H1 (cell line): ENCODE measurements around the gene EFHD1. TPM values are rescaled to one million over a fixed set of nuclear protein-coding genes. Genes with fewer than 3 reads are reported as not detected.

Source experiments
- CHD2 ChIP-seq: IDR thresholded peaks from 2 replicates; pipeline ENCODE4 v1.6.1; 2012; ENCODE audit warnings: low read length, improper control_type of control experiment
- CTCF ChIP-seq, 3 experiments: IDR thresholded peaks; 1 replicate in 2 of 3; 2 replicates in 1 of 3; pipeline versions ENCODE4 v1.5.1 to v1.6.1; 2011; ENCODE audit warnings: low read length in 3 of 3, mild to moderate bottlenecking in 3 of 3, inconsistent platforms in 2 of 3, low read depth in 1 of 3, moderate library complexity in 1 of 3; ENCODE audit not compliant: insufficient read depth in 1 of 3; ENCODE audit errors: control extremely low read depth in 1 of 3
- GABPA ChIP-seq: IDR thresholded peaks from 2 replicates; pipeline ENCODE4 v1.6.1; 2011; ENCODE audit warnings: mild to moderate bottlenecking, low read length, moderate library complexity, borderline replicate concordance; ENCODE audit not compliant: insufficient read depth
- PHF8 ChIP-seq: fragments of 200-600 bp; sonication (generic); conservative IDR thresholded peaks from 2 replicates; pipeline ENCODE4 v1.7.1; 2012; ENCODE audit warnings: low read depth, mild to moderate bottlenecking, inconsistent platforms, low read length, moderate library complexity
- polyA plus RNA-seq, 7 experiments: library from polyadenylated mRNA; depleted of rRNA in 3 of 7; stranded (reverse) in 5 of 7; unstranded in 2 of 7; fragments of >200 nt in 5 of 7; fragments of 200-250 nt in 2 of 7; gene quantifications; 1 replicate in 5 of 7; 2 replicates in 1 of 7; 4 replicates in 1 of 7; pipeline versions ENCODE4 v1.2.1 to v1.2.3, GENCODE V29; 2011 to 2013; ENCODE audit warnings: missing spikeins in 2 of 7, mixed read lengths in 2 of 7
- total RNA-seq: library from RNA; stranded (reverse); fragmentation: NEBNext Ultra II Directional; extraction: Animal tissue kit (Norgen Biotek cat#: 25700); gene quantifications from 2 replicates; pipeline ENCODE4 v1.2.1, GENCODE V29; 2021

Gene EFHD1
- total and polyA plus RNA-seq, 2 of the 8 experiments (the other 6 are each of a cell fraction or from before 2014, with no cell fraction given), result 3.4 to 4.5 TPM

- TF ChIP-seq CTCF (IDR thresholded peaks at IDR 0.05; ENCODE audit: control extremely low read depth in 1 of 3, insufficient read depth in 1 of 3, low read depth in 1 of 3, low read length in 3 of 3) (peak; percentile 40 to 71 (median 69)), GABPA (no peak), PHF8 (no peak), CHD2 (no peak)
Observed at GRCh38 chr2:232668805-232669444, 35.5 kb downstream of the EFHD1 start (continued).
